K562 (cell line): Measurements from ENCODE around the gene NOD2. TPM values are rescaled to one million over a fixed set of nuclear protein-coding genes. Genes with fewer than 3 reads are reported as not detected.

Experiments
- ATAC-seq: fragments of 200-7000 bp; cut with Tn5 transposase; 3 replicates; pipeline ENCODE4 v1.9.1; 2020; ENCODE audit warnings: moderate library complexity
- BruUV-seq: library from RNA; stranded (reverse); fragments of 400-500 nt; replicated peaks from 2 replicates; lab custom pipeline; 2021; lab: Mats Ljungman, UMichigan
- CTCF ChIA-PET: fragments of 300-600 bp; formaldehyde crosslinking; extraction: SDS; loops from one replicate; lab custom pipeline; 2021; ENCODE audit warnings: low intra/inter-chr PET ratio; lab: Yijun Ruan, JAX
- POLR2A ChIA-PET: fragments of 300-600, 350-650 bp; sonication (Branson Sonifier 250); formaldehyde crosslinking; extraction: SDS; loops from one replicate; lab custom pipeline; 2021; ENCODE audit warnings: antibody characterized with exemption, inconsistent platforms; lab: Yijun Ruan, JAX
- DNase-seq, 4 experiments: peaks; one replicate each; pipeline versions ENCODE4 v3.0.0 to v3.0.0-alpha.2; 2011 to 2018; ENCODE audit warnings: low spot score in 3 of 4, mixed read lengths in 3 of 4; ENCODE audit errors: extremely low read depth in 1 of 4
- FAIRE-seq: peaks from 2 replicates; lab custom pipeline; 2011; peaks lifted over from hg19 to GRCh38; lab: Jason Lieb, UNC
- H2AFZ ChIP-seq: 2 replicates; pipeline ENCODE4 v1.6.0; 2011; ENCODE audit warnings: low read depth, low read length, control low read depth, inconsistent platforms
- H3K27ac ChIP-seq: fragments of 200-600 bp; 3 replicates; pipeline ENCODE4 v1.8.0; 2011; ENCODE audit warnings: low read depth, mild to moderate bottlenecking, control low read depth, inconsistent platforms, low read length, moderate library complexity, mixed read lengths; ENCODE audit errors: extremely low read depth
- H3K27me3 ChIP-seq, 2 experiments: fragments of 300-600 bp in 1 of 2; 2 replicates in 1 of 2; 3 replicates in 1 of 2; pipeline versions ENCODE4 v1.6.0 to v1.8.0; 2011; ENCODE audit warnings: inconsistent platforms in 2 of 2, low read length in 2 of 2, mild to moderate bottlenecking in 1 of 2, mixed read lengths in 1 of 2, moderate library complexity in 1 of 2; ENCODE audit not compliant: control insufficient read depth in 2 of 2, insufficient read depth in 2 of 2
- H3K36me3 ChIP-seq: fragments of 300-600 bp; 3 replicates; pipeline ENCODE4 v1.8.0; 2011; ENCODE audit warnings: mild to moderate bottlenecking, low read length, inconsistent platforms; ENCODE audit not compliant: control insufficient read depth, insufficient read depth
- H3K4me1 ChIP-seq, 2 experiments: fragments of 200-600 bp in 1 of 2; replicated peaks in 1 of 2; 2 replicates in 1 of 2; 3 replicates in 1 of 2; pipeline versions ENCODE4 v1.5.1 to v1.8.0; 2011; ENCODE audit warnings: inconsistent platforms in 2 of 2, low read length in 2 of 2, mild to moderate bottlenecking in 1 of 2, mixed read lengths in 1 of 2, moderate library complexity in 1 of 2; ENCODE audit not compliant: control insufficient read depth in 2 of 2, insufficient read depth in 2 of 2
- H3K4me2 ChIP-seq: 2 replicates; pipeline ENCODE4 v1.6.1; 2011; ENCODE audit warnings: low read length, control low read depth, inconsistent platforms, mixed read lengths; ENCODE audit not compliant: insufficient read depth
- H3K4me3 ChIP-seq: fragments of 200-600 bp; sonication (generic), shearing (Covaris generic); 2 replicates; pipeline ENCODE4 v1.5.1; 2016; ENCODE audit warnings: control low read depth, inconsistent platforms
- H3K79me2 ChIP-seq: fragments of 200-600 bp; 3 replicates; pipeline ENCODE4 v1.8.0; 2011; ENCODE audit warnings: low read length, inconsistent platforms; ENCODE audit not compliant: control insufficient read depth, insufficient read depth
- H3K9ac ChIP-seq, 2 experiments: 2 replicates each; pipeline versions ENCODE4 v1.6.0 to v1.6.1; 2011; ENCODE audit warnings: low read depth in 2 of 2, low read length in 2 of 2, control low read depth in 1 of 2, inconsistent platforms in 1 of 2, mild to moderate bottlenecking in 1 of 2, mixed read lengths in 1 of 2; ENCODE audit not compliant: insufficient read depth in 1 of 2
- H3K9me1 ChIP-seq: one replicate; pipeline ENCODE4 v1.6.0; 2011; ENCODE audit warnings: inconsistent platforms, mild to moderate bottlenecking, low read length, moderate library complexity; ENCODE audit not compliant: control insufficient read depth, insufficient read depth
- H3K9me3 ChIP-seq: replicated peaks from 2 replicates; pipeline ENCODE4 v1.5.1; 2011; ENCODE audit warnings: low read depth, low read length, inconsistent platforms; ENCODE audit not compliant: control insufficient read depth, insufficient read depth
- H4K20me1 ChIP-seq: replicated peaks from 2 replicates; pipeline ENCODE4 v1.6.1; 2011; ENCODE audit warnings: low read length, inconsistent platforms, mixed read lengths; ENCODE audit not compliant: control insufficient read depth, insufficient read depth
- PHB ChIP-seq: fragments of 250-450 bp; sonication (Bioruptor Pico); IDR thresholded peaks from 2 replicates; pipeline ENCODE4 v1.5.0; 2021
- POLR2B ChIP-seq: fragments of 450-650 bp; IDR thresholded peaks from 2 replicates; pipeline ENCODE4 v1.6.1; 2018; ENCODE audit warnings: low read depth; ENCODE audit not compliant: partially characterized antibody
- WGBS: fragments of 100-300 bp; shearing (Covaris generic); methylation state at CpG from one replicate; pipeline ENCODE4 v1.1.6; 2016; ENCODE audit warnings: low coverage, mixed read lengths; ENCODE audit not compliant: insufficient coverage; ENCODE audit errors: missing lambda C conversion rate; 5-methylcytosine and 5-hydroxymethylcytosine counted together
- in situ Hi-C: fragments of 300-500 bp; cut with MboI; formaldehyde crosslinking; loops from 4 replicates; pipeline ENCODE4 v1.15.0; 2018; ENCODE audit warnings: inconsistent platforms, mixed read lengths
- intact Hi-C: fragments of 100-400 bp; cut with micrococcal nuclease; formaldehyde crosslinking; loops from 2 replicates; pipeline ENCODE4 v1.14.2; 2022
- polyA plus RNA-seq, 8 experiments: library from polyadenylated mRNA; depleted of rRNA in 4 of 8; stranded (reverse) in 5 of 8; unstranded in 3 of 8; fragments of >200 nt; fragmentation: Nextera tagmentation in 2 of 8; fragmentation: Illumina TruSeq in 1 of 8; extraction: Ambion mirVana in 2 of 8; extraction: Trizol in 1 of 8; gene quantifications; 2 replicates each; pipeline versions ENCODE4 v1.2.1 to v1.2.3, GENCODE V29; 2011 to 2014; ENCODE audit warnings: inconsistent platforms in 1 of 8, missing spikeins in 1 of 8
- total RNA-seq, 7 experiments: library from RNA; depleted of rRNA in 6 of 7; stranded (reverse); fragments of >200 nt in 6 of 7; fragmentation: Illumina TruSeq in 2 of 7; extraction: Trizol in 2 of 7; gene quantifications; 2 replicates each; pipeline versions ENCODE4 v1.2.1 to v1.2.3, GENCODE V29; 2011 to 2021; ENCODE audit warnings: low replicate concordance in 1 of 7
- TF ChIP-seq, protein P1 (sequence below), 3 experiments: IDR thresholded peaks in 2 of 3; conservative IDR thresholded peaks in 1 of 3; 2 replicates each; pipeline ENCODE4 v1.5.1; 2011 to 2012; ENCODE audit warnings: low read length in 3 of 3, mild to moderate bottlenecking in 3 of 3, control low read depth in 2 of 3, improper control_type of control experiment in 1 of 3, inconsistent platforms in 1 of 3, low read depth in 1 of 3, mixed read lengths in 1 of 3, moderate library complexity in 1 of 3; ENCODE audit not compliant: insufficient read depth in 2 of 3
- TF ChIP-seq, protein P2 (sequence below): sonication (generic); IDR thresholded peaks from 2 replicates; pipeline ENCODE4 v1.6.1; 2016

The NOD2 gene
- total and polyA plus RNA-seq, 9 of the 15 experiments (the other 6 are each of a cell fraction or from before 2014, with no cell fraction given) = 0.04 TPM; not detected in 8

DNA sequence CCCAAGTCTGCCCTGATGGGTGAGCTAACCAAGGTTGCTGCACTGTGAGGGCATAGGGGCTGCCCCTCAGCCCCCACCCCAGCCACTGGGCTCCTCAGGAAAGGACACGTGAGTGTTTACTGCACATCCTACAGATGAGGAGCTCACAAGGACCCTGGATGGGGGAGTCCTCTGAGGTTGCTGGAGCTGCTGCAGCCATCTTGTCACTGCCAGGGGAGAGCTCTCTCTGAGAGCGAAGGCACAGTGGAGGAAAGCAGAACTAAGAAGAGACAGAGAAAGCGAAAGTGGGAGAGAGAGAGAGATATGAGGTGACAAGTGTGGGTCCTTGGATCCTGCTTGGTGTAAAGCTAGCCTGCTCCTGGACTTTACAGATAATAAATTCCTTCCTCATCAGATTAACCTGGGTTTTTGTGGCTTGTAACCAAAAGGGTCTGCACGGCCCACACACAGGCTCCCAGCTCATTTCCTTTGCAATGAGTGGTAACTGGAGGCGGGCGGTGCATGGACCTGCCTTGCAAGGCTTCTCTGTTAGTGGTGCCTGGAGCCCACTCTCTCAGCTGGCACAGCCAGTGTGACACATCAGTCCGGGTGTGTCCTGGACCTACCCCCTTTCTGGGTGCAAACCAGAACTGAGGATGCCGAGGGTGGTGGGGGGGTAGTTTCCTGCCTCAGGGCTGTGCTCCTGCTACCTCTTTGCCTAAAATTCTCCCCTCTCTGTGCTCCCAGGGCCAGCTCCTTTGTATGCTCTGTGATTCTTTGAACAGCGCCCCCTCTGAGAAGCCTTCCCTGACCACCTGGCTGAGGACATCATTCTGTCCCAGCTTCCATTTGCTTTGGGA, 26.5 kb upstream of the NOD2 start (continued):
- TF ChIP-seq, protein P1, sequence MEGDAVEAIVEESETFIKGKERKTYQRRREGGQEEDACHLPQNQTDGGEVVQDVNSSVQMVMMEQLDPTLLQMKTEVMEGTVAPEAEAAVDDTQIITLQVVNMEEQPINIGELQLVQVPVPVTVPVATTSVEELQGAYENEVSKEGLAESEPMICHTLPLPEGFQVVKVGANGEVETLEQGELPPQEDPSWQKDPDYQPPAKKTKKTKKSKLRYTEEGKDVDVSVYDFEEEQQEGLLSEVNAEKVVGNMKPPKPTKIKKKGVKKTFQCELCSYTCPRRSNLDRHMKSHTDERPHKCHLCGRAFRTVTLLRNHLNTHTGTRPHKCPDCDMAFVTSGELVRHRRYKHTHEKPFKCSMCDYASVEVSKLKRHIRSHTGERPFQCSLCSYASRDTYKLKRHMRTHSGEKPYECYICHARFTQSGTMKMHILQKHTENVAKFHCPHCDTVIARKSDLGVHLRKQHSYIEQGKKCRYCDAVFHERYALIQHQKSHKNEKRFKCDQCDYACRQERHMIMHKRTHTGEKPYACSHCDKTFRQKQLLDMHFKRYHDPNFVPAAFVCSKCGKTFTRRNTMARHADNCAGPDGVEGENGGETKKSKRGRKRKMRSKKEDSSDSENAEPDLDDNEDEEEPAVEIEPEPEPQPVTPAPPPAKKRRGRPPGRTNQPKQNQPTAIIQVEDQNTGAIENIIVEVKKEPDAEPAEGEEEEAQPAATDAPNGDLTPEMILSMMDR (IDR thresholded peaks at IDR 0.05 in 2 of 3, conservative IDR thresholded peaks at IDR 0.05 in 1 of 3; ENCODE audit: insufficient read depth in 2 of 3, low read depth in 1 of 3, low read length in 3 of 3) = 0 out of 6 replicates have a peak, but pooled peaks of 1 of the 3 experiments have one; percentile 17
- TF ChIP-seq PHB (CRISPR knock-in tag) = no peak

DNA sequence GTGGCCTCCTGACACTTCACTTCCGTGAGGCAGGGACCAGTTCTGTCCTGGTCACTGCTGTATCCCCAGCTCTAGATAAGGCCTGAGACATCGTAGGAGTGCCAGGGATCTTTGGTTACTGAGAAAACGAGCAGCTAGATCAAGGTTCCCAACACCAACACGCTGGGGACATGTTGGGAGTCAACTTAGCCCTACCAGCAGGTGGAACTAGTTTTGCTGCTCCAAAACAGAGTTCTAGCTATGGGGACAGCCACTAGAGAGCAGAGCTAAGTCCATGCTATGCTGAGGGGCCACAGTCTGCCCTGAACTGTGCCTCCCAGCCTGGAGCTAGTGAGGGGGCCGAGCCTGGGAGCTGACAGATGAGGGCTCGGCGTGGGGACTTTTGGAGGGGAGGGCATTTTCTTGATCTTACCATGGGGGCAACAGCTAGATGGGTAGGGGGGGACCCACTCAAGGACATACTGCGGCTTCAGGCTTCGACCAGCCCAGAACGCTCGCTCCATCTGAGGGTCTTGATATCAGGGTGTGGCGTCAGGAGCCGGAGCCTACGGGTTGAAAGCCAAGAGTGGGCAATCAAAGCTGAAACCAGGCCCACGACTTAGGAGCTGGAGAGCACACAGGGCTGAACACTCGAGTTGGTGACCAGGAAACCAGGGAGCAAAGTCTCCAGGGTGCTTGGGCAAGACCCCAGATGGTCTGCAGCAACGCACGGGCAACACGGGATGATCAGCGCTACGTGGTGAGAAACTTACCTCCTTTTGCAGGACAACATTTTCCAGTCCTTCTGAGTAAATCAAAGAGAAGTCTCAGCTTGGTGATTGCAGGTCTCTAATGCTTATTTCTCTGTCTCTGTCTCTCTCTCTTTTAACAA, 25.7 kb upstream of the NOD2 start:
- no TSS peak for BruUV-seq
- H3K4me2 ChIP-seq = peak overlapping the region; percentile 14; the same call in 1 of the 2 replicates
- H3K9me1 ChIP-seq = no peaks in the 10 kb centered on the region
- intact Hi-C loops = loop anchor here (10.0 kb wide), 1 partner anchor 73 kb away; no protein-coding TSS in a partner anchor
- no peaks in the 10 kb centered on the region for H3K36me3 ChIP-seq
- DNase-seq (no peak), FAIRE-seq (no peak), ATAC-seq (no peak)
- CTCF ChIA-PET = interaction anchor here (1.0 kb wide), 1 partner anchor 139 kb away, joined by 5 read pairs; no protein-coding TSS in a partner anchor
- peaks cover 6% of the 10 kb centered on the region; the same call in 1 of the 2 replicates for H3K9me3 ChIP-seq
- peak overlapping the region; percentile 27; the same call in 1 of the 2 replicates for H2AFZ ChIP-seq
- 3% methylated on average over 21 of the region's 21 CpGs for WGBS
- POLR2A ChIA-PET = interaction anchor here (0.7 to 1.2 kb wide), 5 partner anchors 9 to 176 kb away, joined by 3 to 5 read pairs (median 3); no protein-coding TSS in a partner anchor
- no peaks in the 10 kb centered on the region for H3K79me2 ChIP-seq
- H3K27me3 ChIP-seq = peaks cover 2 to 14% of the 10 kb centered on the region in 2 experiments; a peak in 3 of 5 replicates
- peaks cover 0 to 5% of the 10 kb centered on the region in 2 experiments; a peak in 2 of 5 replicates for H3K4me1 ChIP-seq
- no peak overlapping the region for H3K27ac ChIP-seq
- H3K4me3 ChIP-seq = no peak overlapping the region
- H4K20me1 ChIP-seq = no peaks in the 10 kb centered on the region
- TF ChIP-seq, protein P2, sequence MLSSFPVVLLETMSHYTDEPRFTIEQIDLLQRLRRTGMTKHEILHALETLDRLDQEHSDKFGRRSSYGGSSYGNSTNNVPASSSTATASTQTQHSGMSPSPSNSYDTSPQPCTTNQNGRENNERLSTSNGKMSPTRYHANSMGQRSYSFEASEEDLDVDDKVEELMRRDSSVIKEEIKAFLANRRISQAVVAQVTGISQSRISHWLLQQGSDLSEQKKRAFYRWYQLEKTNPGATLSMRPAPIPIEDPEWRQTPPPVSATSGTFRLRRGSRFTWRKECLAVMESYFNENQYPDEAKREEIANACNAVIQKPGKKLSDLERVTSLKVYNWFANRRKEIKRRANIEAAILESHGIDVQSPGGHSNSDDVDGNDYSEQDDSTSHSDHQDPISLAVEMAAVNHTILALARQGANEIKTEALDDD = peak; percentile 72
- TF ChIP-seq POLR2B = no peak
- TF ChIP-seq, protein P1 (IDR thresholded peaks at IDR 0.05 in 2 of 3, conservative IDR thresholded peaks at IDR 0.05 in 1 of 3; ENCODE audit: insufficient read depth in 2 of 3, low read depth in 1 of 3, low read length in 3 of 3) = peak in 2 of 3 experiments; percentile 44 to 57; a peak in 4 of 6 replicates
- no peak overlapping the region for H3K9ac ChIP-seq
- in situ Hi-C loops = loop anchor here (5.0 to 10.0 kb wide), 2 partner anchors 140 to 293 kb away; no protein-coding TSS in a partner anchor
